ENCODE measurements around the gene DAPK3.

DNA sequence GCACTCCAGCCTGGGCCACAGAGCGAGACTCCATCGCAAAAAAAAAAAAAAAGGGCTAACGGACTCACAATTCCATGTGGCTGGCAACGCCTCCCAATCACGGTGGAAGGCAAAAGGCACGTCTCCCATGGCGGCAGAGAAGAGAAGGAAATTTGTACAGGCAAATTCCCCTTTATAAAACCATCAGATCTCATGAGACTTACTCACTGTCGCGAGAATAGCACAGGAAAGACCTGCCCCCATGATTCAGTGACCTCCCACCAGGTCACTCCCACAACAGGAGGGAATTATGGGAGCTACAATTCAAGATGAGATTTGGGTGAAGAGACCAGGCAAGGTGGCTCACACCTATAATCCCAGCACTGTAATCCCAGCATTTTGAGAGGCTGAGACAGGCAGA, 56.7 kb downstream of the DAPK3 start:
- TF ChIP-seq SUZ12 (IDR thresholded peaks at IDR 0.05) (no peak), ELF4 (IDR thresholded peaks at IDR 0.05) (no peak), SP1 (IDR thresholded peaks at IDR 0.05) (no peak), LEF1 (IDR thresholded peaks at IDR 0.05; ENCODE audit: borderline replicate concordance) (no peak)
